OCI-LY7 (cell line): ENCODE results near the gene OR2M2. TPM values are rescaled to one million over a fixed set of nuclear protein-coding genes. Genes with fewer than 3 reads are reported as not detected.

ENCODE experiments used
- BruUV-seq: library from RNA; stranded (reverse); fragments of 400-500 nt; replicated peaks from 2 replicates; lab custom pipeline; 2021; lab: Mats Ljungman, UMichigan
- CTCF ChIA-PET: fragments of 300-600 bp; sonication (Branson Sonifier 250); formaldehyde crosslinking; loops from one replicate; lab custom pipeline; 2022; ENCODE audit warnings: antibody characterized with exemption; ENCODE audit not compliant: unreplicated experiment; lab: Charles Lee
- POLR2A ChIA-PET: fragments of 300-600 bp; sonication (Branson Sonifier 250); formaldehyde crosslinking; loops from one replicate; lab custom pipeline; 2022; ENCODE audit warnings: antibody characterized with exemption; lab: Charles Lee
- DNase-seq: peaks from one replicate; pipeline ENCODE4 v3.0.0-alpha.2; 2015; ENCODE audit warnings: low spot score
- H2AFZ ChIP-seq: fragments of 200-600 bp; sonication (generic), shearing (Covaris generic); 2 replicates; pipeline ENCODE4 v1.6.1; 2014; ENCODE audit warnings: mild to moderate bottlenecking, antibody characterized with exemption, low read length, moderate library complexity
- H3K27ac ChIP-seq: fragments of 200-600 bp; sonication (generic); 2 replicates; pipeline ENCODE4 v1.5.1; 2014; ENCODE audit warnings: mixed run types, low read depth, mild to moderate bottlenecking, moderate library complexity, low read length, inconsistent platforms; ENCODE audit not compliant: poor library complexity, severe bottlenecking
- H3K36me3 ChIP-seq: fragments of 200-600 bp; sonication (generic); 2 replicates; pipeline ENCODE4 v1.6.1; 2014; ENCODE audit warnings: mild to moderate bottlenecking, antibody characterized with exemption, low read length, moderate library complexity, mixed read lengths; ENCODE audit not compliant: insufficient read depth
- H3K4me1 ChIP-seq: fragments of 200-600 bp; sonication (generic); 2 replicates; pipeline ENCODE4 v1.5.1; 2014; ENCODE audit warnings: mild to moderate bottlenecking, low read length; ENCODE audit not compliant: insufficient read depth, poor library complexity, severe bottlenecking
- H3K4me2 ChIP-seq: fragments of 200-600 bp; sonication (generic); 2 replicates; pipeline ENCODE4 v1.6.1; 2014; ENCODE audit warnings: mild to moderate bottlenecking, low read length
- H3K4me3 ChIP-seq: fragments of 200-600 bp; sonication (generic); 2 replicates; pipeline ENCODE4 v1.5.1; 2014; ENCODE audit warnings: mild to moderate bottlenecking, low read depth, low read length; ENCODE audit not compliant: poor library complexity, severe bottlenecking
- H3K79me2 ChIP-seq: fragments of 200-600 bp; sonication (generic); 2 replicates; pipeline ENCODE4 v1.6.1; 2016; ENCODE audit warnings: low read depth, mild to moderate bottlenecking, low read length, moderate library complexity, mixed read lengths; ENCODE audit not compliant: insufficient read depth
- H3K9me2 ChIP-seq: fragments of 200-600 bp; sonication (generic); 2 replicates; pipeline ENCODE4 v1.6.1; 2016; ENCODE audit warnings: mild to moderate bottlenecking, low read length, mixed read lengths; ENCODE audit not compliant: insufficient read depth
- H3K9me3 ChIP-seq: fragments of 200-600 bp; sonication (generic); 2 replicates; pipeline ENCODE4 v1.6.1; 2014; ENCODE audit warnings: mild to moderate bottlenecking, mixed run types, low read length, mixed read lengths
- H4K20me1 ChIP-seq: fragments of 200-600 bp; sonication (generic); 2 replicates; pipeline ENCODE4 v1.6.1; 2014; ENCODE audit warnings: mild to moderate bottlenecking, antibody characterized with exemption, low read length, moderate library complexity, mixed read lengths; ENCODE audit not compliant: insufficient read depth
- CTCF ChIP-seq: fragments of 200-600 bp; sonication (generic); conservative IDR thresholded peaks from 2 replicates; pipeline ENCODE4 v1.5.1; 2014; ENCODE audit warnings: mild to moderate bottlenecking, antibody characterized with exemption, low read length, moderate library complexity, mixed read lengths
- EZH2phosphoT487 ChIP-seq: fragments of 200-600 bp; sonication (generic); IDR thresholded peaks from 2 replicates; pipeline ENCODE4 v1.6.1; 2018; ENCODE audit warnings: low read depth, borderline replicate concordance, mild to moderate bottlenecking, mixed run types, antibody characterized with exemption, low read length, moderate library complexity, mixed read lengths
- intact Hi-C: fragments of 100-400 bp; cut with micrococcal nuclease; formaldehyde crosslinking; loops from one replicate; pipeline ENCODE4 v1.10.0; 2022; ENCODE audit not compliant: unreplicated experiment
- total RNA-seq, 2 experiments: library from RNA; depleted of rRNA in 1 of 2; stranded (reverse); fragments of >200 nt in 1 of 2; shearing (Covaris generic) in 1 of 2; gene quantifications; 2 replicates each; pipeline ENCODE4 v1.2.3, GENCODE V29; 2014 to 2022

Gene OR2M2
- total RNA-seq, 2 experiments from 2014 or later = not detected

- Histone ChIP-seq H3K4me2 (no peak overlapping the region), H4K20me1 (no peaks in the 10 kb centered on the region), H3K9me3 (no peaks in the 10 kb centered on the region), H3K4me1 (no peaks in the 10 kb centered on the region), H3K36me3 (no peaks in the 10 kb centered on the region), H2AFZ (no peak overlapping the region), H3K9me2 (no peaks in the 10 kb centered on the region), H3K4me3 (no peak overlapping the region), H3K79me2 (no peaks in the 10 kb centered on the region), H3K27ac (no peak overlapping the region)
- BruUV-seq = no TSS peak
- CTCF ChIA-PET = no interaction called here
- TF ChIP-seq CTCF (no peak), EZH2phosphoT487 (no peak)
- no peak for DNase-seq
- intact Hi-C loops = no loop called here
- POLR2A ChIA-PET = interaction anchor here (0.9 kb wide), 1 partner anchor 38 kb away, joined by 3 read pairs; no protein-coding TSS in a partner anchor
Observed at GRCh38 chr1:248225537-248225936, 50.9 kb downstream of the OR2M2 start.

- no peak overlapping the region for H2AFZ ChIP-seq
- ChIA-PET POLR2A (no interaction called here), CTCF (no interaction called here)
- no peaks in the 10 kb centered on the region for H3K4me1 ChIP-seq
- H3K9me3 ChIP-seq = no peaks in the 10 kb centered on the region
- no TSS peak for BruUV-seq
- H3K27ac ChIP-seq = no peak overlapping the region
- no peaks in the 10 kb centered on the region for H4K20me1 ChIP-seq
- no peak overlapping the region for H3K4me3 ChIP-seq
- no peaks in the 10 kb centered on the region for H3K9me2 ChIP-seq
- H3K79me2 ChIP-seq = no peaks in the 10 kb centered on the region
- DNase-seq = no peak
- H3K4me2 ChIP-seq = no peak overlapping the region
- TF ChIP-seq EZH2phosphoT487 (no peak), CTCF (no peak)
- no peaks in the 10 kb centered on the region for H3K36me3 ChIP-seq
- intact Hi-C loops = no loop called here
Observed at GRCh38 chr1:248229360-248229908, 54.8 kb downstream of the OR2M2 start.

Other genes with a start within 250 kb of the OR2M2 start
- not detected in 2 replicates for gene OR2AJ1, start 249.9 kb upstream of the OR2M2 start, total RNA-seq (2014; rRNA removed; shearing (Covaris generic))
- gene OR2AJ1, start 249.9 kb upstream of the OR2M2 start, total RNA-seq (2022) = not detected in 2 replicates
- gene OR2L8, start 226.0 kb upstream of the OR2M2 start, total RNA-seq (2014; rRNA removed; shearing (Covaris generic)) = not detected in 2 replicates
- not detected in 2 replicates for gene OR2L8, start 226.0 kb upstream of the OR2M2 start, total RNA-seq (2022)
- 0.15 TPM in 1 of 2 replicates, not detected in the other for gene OR2AK2, start 209.6 kb upstream of the OR2M2 start, total RNA-seq (2014; rRNA removed; shearing (Covaris generic))
- not detected in 2 replicates for gene OR2AK2, start 209.6 kb upstream of the OR2M2 start, total RNA-seq (2022)
- gene OR2L5, start 161.2 kb upstream of the OR2M2 start, total RNA-seq (2014; rRNA removed; shearing (Covaris generic)) = not detected in 2 replicates
- not detected in 2 replicates for gene OR2L5, start 161.2 kb upstream of the OR2M2 start, total RNA-seq (2022)
- 0.06 TPM in 1 of 2 replicates, not detected in the other for gene OR2L2, start 144.8 kb upstream of the OR2M2 start, total RNA-seq (2014; rRNA removed; shearing (Covaris generic))
- gene OR2L2, start 144.8 kb upstream of the OR2M2 start, total RNA-seq (2022) = 0.07 and 0.10 TPM in 2 replicates
- 0.15 TPM in 1 of 2 replicates, not detected in the other for gene OR2L3, start 128.0 kb upstream of the OR2M2 start, total RNA-seq (2014; rRNA removed; shearing (Covaris generic))
- not detected in 2 replicates for gene OR2L3, start 128.0 kb upstream of the OR2M2 start, total RNA-seq (2022)
- gene OR2L13, start 79.6 kb upstream of the OR2M2 start, total RNA-seq (2014; rRNA removed; shearing (Covaris generic)) = not detected in 2 replicates
- gene OR2L13, start 79.6 kb upstream of the OR2M2 start, total RNA-seq (2022) = not detected in 2 replicates
- gene OR2M5, start 29.7 kb upstream of the OR2M2 start, total RNA-seq (2014; rRNA removed; shearing (Covaris generic)) = not detected in 2 replicates
- gene OR2M5, start 29.7 kb upstream of the OR2M2 start, total RNA-seq (2022) = not detected in 2 replicates
- not detected in 2 replicates for gene OR2M3, start 22.4 kb downstream of the OR2M2 start, total RNA-seq (2014; rRNA removed; shearing (Covaris generic))
- gene OR2M3, start 22.4 kb downstream of the OR2M2 start, total RNA-seq (2022) = not detected in 2 replicates
- not detected in 2 replicates for gene OR2M4, start 56.6 kb downstream of the OR2M2 start, total RNA-seq (2014; rRNA removed; shearing (Covaris generic))
- gene OR2M4, start 56.6 kb downstream of the OR2M2 start, total RNA-seq (2022) = not detected in 2 replicates
- not detected in 2 replicates for gene OR2T33, start 103.2 kb downstream of the OR2M2 start, total RNA-seq (2014; rRNA removed; shearing (Covaris generic))
- gene OR2T33, start 103.2 kb downstream of the OR2M2 start, total RNA-seq (2022) = not detected in 2 replicates
- gene OR2T12, start 128.6 kb downstream of the OR2M2 start, total RNA-seq (2014; rRNA removed; shearing (Covaris generic)) = not detected in 2 replicates
- gene OR2T12, start 128.6 kb downstream of the OR2M2 start, total RNA-seq (2022) = not detected in 2 replicates
- gene OR2M7, start 149.7 kb downstream of the OR2M2 start, total RNA-seq (2014; rRNA removed; shearing (Covaris generic)) = not detected in 2 replicates
- gene OR2M7, start 149.7 kb downstream of the OR2M2 start, total RNA-seq (2022) = not detected in 2 replicates
- gene OR14C36, start 174.0 kb downstream of the OR2M2 start, total RNA-seq (2014; rRNA removed; shearing (Covaris generic)) = not detected in 2 replicates
- gene OR14C36, start 174.0 kb downstream of the OR2M2 start, total RNA-seq (2022) = not detected in 2 replicates
- not detected in 2 replicates for gene OR2T4, start 186.8 kb downstream of the OR2M2 start, total RNA-seq (2014; rRNA removed; shearing (Covaris generic))
- gene OR2T4, start 186.8 kb downstream of the OR2M2 start, total RNA-seq (2022) = not detected in 2 replicates
- not detected in 2 replicates for gene OR2T6, start 200.9 kb downstream of the OR2M2 start, total RNA-seq (2014; rRNA removed; shearing (Covaris generic))
- gene OR2T6, start 200.9 kb downstream of the OR2M2 start, total RNA-seq (2022) = not detected in 2 replicates
- gene OR2T1, start 228.2 kb downstream of the OR2M2 start, total RNA-seq (2014; rRNA removed; shearing (Covaris generic)) = not detected in 2 replicates
- not detected in 2 replicates for gene OR2T1, start 228.2 kb downstream of the OR2M2 start, total RNA-seq (2022)